ENCODE data around the gene WNT4. TPM values are rescaled to one million over a fixed set of nuclear protein-coding genes. Genes with fewer than 3 reads are reported as not detected.
A peak's percentile ranks its signal among the peaks of the same experiment; 100 is the strongest.

The WNT4 gene
- total and polyA plus RNA-seq, 2 of the 8 experiments (the other 6 are each of a cell fraction or from before 2014, with no cell fraction given), result 1.3 to 6.6 TPM

GRCh38 chr1:22139817-22140216, 3.1 kb downstream of the WNT4 start:
- no peaks in the 10 kb centered on the region for H3K79me1 ChIP-seq (ENCODE audit: low read depth, low read length)
- H3K4me2 ChIP-seq (ENCODE audit: insufficient read depth in 1 of 2, low read depth in 2 of 2, low read length in 2 of 2), result no peak overlapping the region
- H4K91ac ChIP-seq (replicated peaks; ENCODE audit: insufficient read length, low read length), result no peak overlapping the region
- no peak overlapping the region for H3K4me3 ChIP-seq (ENCODE audit: extremely low read depth in 1 of 4, insufficient read depth in 2 of 4, low read depth in 3 of 4, low read length in 4 of 4)
- H3K23ac ChIP-seq (ENCODE audit: insufficient read length), result no peak overlapping the region
- no peak overlapping the region for H2BK5ac ChIP-seq (ENCODE audit: low read depth, low read length)
- no peak overlapping the region for H3K4ac ChIP-seq (replicated peaks; ENCODE audit: insufficient read length, low read depth, low read length)
- H2BK15ac ChIP-seq (ENCODE audit: low read length), result no peak overlapping the region
- H2BK20ac ChIP-seq (ENCODE audit: low read length), result no peak overlapping the region; the same call in 1 of the 2 replicates
- peaks cover 8% of the 10 kb centered on the region; the same call in 1 of the 2 replicates for H3K23me2 ChIP-seq (ENCODE audit: low read depth, low read length)
- POLR2A ChIA-PET (ENCODE audit: partially characterized antibody), result interaction anchor here (1.6 kb wide), 1 partner anchor 11 kb away, joined by 5 read pairs; no protein-coding TSS in a partner anchor
- no peak overlapping the region for H3K18ac ChIP-seq (ENCODE audit: extremely low read depth, low read length)
- H2BK12ac ChIP-seq (ENCODE audit: low read depth, low read length), result peak overlapping the region; percentile 63; the same call in 1 of the 2 replicates
- no peaks in the 10 kb centered on the region for H3K36me3 ChIP-seq (ENCODE audit: control insufficient read depth in 2 of 4, insufficient read depth in 4 of 4, low read length in 3 of 4)
- no peak overlapping the region for H3K14ac ChIP-seq (ENCODE audit: insufficient read length)
- H3K79me2 ChIP-seq (ENCODE audit: control insufficient read depth in 1 of 2, insufficient read depth in 2 of 2, low read length in 2 of 2), result no peaks in the 10 kb centered on the region
- peaks cover 12 to 41% (median 20%) of the 10 kb centered on the region in 4 experiments for H3K4me1 ChIP-seq (replicated peaks in 1 of 4; ENCODE audit: control insufficient read depth in 3 of 4, insufficient read depth in 4 of 4, low read length in 3 of 4)
- H4K20me1 ChIP-seq (replicated peaks in 1 of 2; ENCODE audit: control insufficient read depth in 1 of 2, insufficient read depth in 2 of 2, low read length in 2 of 2), result peaks cover 0 to 2% of the 10 kb centered on the region in 2 experiments
- no peaks in the 10 kb centered on the region for H3K9me3 ChIP-seq (ENCODE audit: insufficient read depth in 2 of 2, low read depth in 1 of 2, low read length in 1 of 2)
- CTCF ChIA-PET (ENCODE audit: partially characterized antibody), result interaction anchor here (0.6 to 13.1 kb wide), 15 partner anchors 7 to 1565 kb away, joined by 3 to 149 read pairs (median 4); no protein-coding TSS in a partner anchor
- H2BK120ac ChIP-seq (replicated peaks; ENCODE audit: low read depth, low read length), result no peak overlapping the region
- no peak overlapping the region for H3K56ac ChIP-seq (replicated peaks; ENCODE audit: insufficient read length, low read depth, low read length)
- no peak for FAIRE-seq
- no peak overlapping the region for H2AFZ ChIP-seq (ENCODE audit: low read length)
- no peak overlapping the region for H3K9ac ChIP-seq (replicated peaks in 1 of 4; ENCODE audit: extremely low read depth in 1 of 4, low read depth in 3 of 4, low read length in 3 of 4)
- H4K5ac ChIP-seq (ENCODE audit: insufficient read length, low read depth, low read length), result no peak overlapping the region
- H3K27ac ChIP-seq (ENCODE audit: low read depth, low read length), result no peak overlapping the region
- no peak overlapping the region; the same call in 1 of the 2 replicates for H4K8ac ChIP-seq (ENCODE audit: extremely low read depth, insufficient read depth, low read length)
- H2AK5ac ChIP-seq (ENCODE audit: low read depth, low read length), result peak overlapping the region; percentile 77; the same call in 1 of the 2 replicates
- peaks cover 4 to 40% (median 26%) of the 10 kb centered on the region in 4 experiments for H3K27me3 ChIP-seq (replicated peaks in 1 of 4; ENCODE audit: control insufficient read depth in 3 of 4, extremely low read depth in 1 of 4, insufficient read depth in 3 of 4, low read length in 3 of 4)
- WGBS, 2 experiments (ENCODE audit: extremely low coverage in 1 of 2, insufficient coverage in 1 of 2, insufficient read length in 1 of 2, insufficient replicate concordance in 2 of 2, low coverage in 1 of 2, low lambda C conversion rate in 2 of 2, missing lambda C conversion rate in 1 of 2), result 88% methylated on average over 12 of the region's 12 CpGs; no CpG with 5 or more reads in 1 of the 2 experiments
- no peak for DNase-seq (ENCODE audit: low read depth in 1 of 2, low spot score in 2 of 2)
- no peak for TF ChIP-seq CBX8 (IDR thresholded peaks at IDR 0.05; ENCODE audit: borderline replicate concordance, low read depth, low read length)
- TF ChIP-seq CHD1 (IDR thresholded peaks at IDR 0.05; ENCODE audit: low read depth, low read length), result no peak
- no peak for TF ChIP-seq RXRA (IDR thresholded peaks at IDR 0.05; ENCODE audit: insufficient read depth, low read depth, low read length)
- no peak for TF ChIP-seq SP1 (IDR thresholded peaks at IDR 0.05; ENCODE audit: low read depth, low read length)
- no peak for TF ChIP-seq JUND (IDR thresholded peaks at IDR 0.05; ENCODE audit: low read length)
- no peak for TF ChIP-seq TCF12 (IDR thresholded peaks at IDR 0.05; ENCODE audit: low read depth, low read length)
- no peak for TF ChIP-seq SIX5 (IDR thresholded peaks at IDR 0.05; ENCODE audit: low read depth, low read length)
- no peak for TF ChIP-seq POLR2AphosphoS5 (IDR thresholded peaks at IDR 0.05; ENCODE audit: low read depth, low read length)
- no peak for TF ChIP-seq SRF (IDR thresholded peaks at IDR 0.05; ENCODE audit: low read depth, low read length)
